HG03108 (cell line): ENCODE results near the gene ESRP2.

ENCODE experiments used
- ATAC-seq: cut with Tn5 transposase; IDR thresholded peaks from one replicate; pipeline ENCODE4 v1.9.1; 2021; ENCODE audit warnings: moderate library complexity; ENCODE audit not compliant: unreplicated experiment

Gene ESRP2

GRCh38 chr16:68264128-68265077, 28.5 kb upstream of the ESRP2 start, which contains the start of gene SLC7A6:
TSS of gene SLC7A6 (plus strand) at chr16:68264526. CDS start at chr16:68274727, 10,201 bp downstream.
- peak; percentile 48 for ATAC-seq

- no peak for ATAC-seq
Measured at GRCh38 chr16:68263559-68264127, 27.7 kb upstream of the ESRP2 start.

- ATAC-seq, result no peak
Measured at GRCh38 chr16:68259007-68259825, 23.3 kb upstream of the ESRP2 start.

- ATAC-seq, result no peak
Measured at GRCh38 chr16:68257906-68258800, 22.2 kb upstream of the ESRP2 start.

- peak; percentile 50 for ATAC-seq
Measured at GRCh38 chr16:68257251-68257905, 21.5 kb upstream of the ESRP2 start.

GRCh38 chr16:68255712-68256111, 19.8 kb upstream of the ESRP2 start:
- no peak for ATAC-seq

GRCh38 chr16:68253721-68254120, 17.8 kb upstream of the ESRP2 start:
- ATAC-seq, result no peak

GRCh38 chr16:68252383-68252782, 16.5 kb upstream of the ESRP2 start:
- ATAC-seq, result no peak

GRCh38 chr16:68251832-68252231, 15.9 kb upstream of the ESRP2 start:
- no peak for ATAC-seq

- ATAC-seq, result no peak
Measured at GRCh38 chr16:68250951-68251350, 15.0 kb upstream of the ESRP2 start.

- ATAC-seq, result no peak
Measured at GRCh38 chr16:68249371-68249770, 13.4 kb upstream of the ESRP2 start.

- no peak for ATAC-seq
Measured at GRCh38 chr16:68247932-68248331, 12.0 kb upstream of the ESRP2 start.

GRCh38 chr16:68247400-68247799, 11.5 kb upstream of the ESRP2 start:
- ATAC-seq, result no peak

- ATAC-seq, result no peak
Measured at GRCh38 chr16:68246666-68247065, 10.7 kb upstream of the ESRP2 start.

GRCh38 chr16:68246121-68246520, 10.2 kb upstream of the ESRP2 start:
- no peak for ATAC-seq

GRCh38 chr16:68244903-68245853, 9.3 kb upstream of the ESRP2 start, which contains the start of gene PLA2G15:
TSS of gene PLA2G15 (plus strand) at chr16:68245373. CDS start at chr16:68245427, 54 bp downstream.
- peak; percentile 80 for ATAC-seq

- no peak for ATAC-seq
Measured at GRCh38 chr16:68244481-68244902, 8.6 kb upstream of the ESRP2 start.
